Hematopoietic multipotent progenitor cell treated with erythropoietin and hydrocortisone succinate and interleukin-3 and kit ligand, for 15 days (in vitro differentiated cells): Measurements from ENCODE around the gene CYP11A1.
"Not testable (repeated sequence)": the region's sequence is repeated elsewhere in the genome, so short reads cannot be mapped to it uniquely, and the experiment has no call there.

ENCODE experiments used
- DNase-seq: peaks from one replicate; pipeline ENCODE4 v3.0.0-alpha.2; 2015; ENCODE audit warnings: low spot score

CYP11A1 gene

GRCh38 chr15:74374648-74375302 is 7.3 kb upstream of the CYP11A1 start:
- no peak for DNase-seq

GRCh38 chr15:74373731-74374647 is 6.5 kb upstream of the CYP11A1 start:
- DNase-seq, result peak; percentile 91

GRCh38 chr15:74373056-74373650 is 5.7 kb upstream of the CYP11A1 start:
- DNase-seq, result no peak

- DNase-seq, result no peak
Observed at GRCh38 chr15:74370471-74370870, 3.0 kb upstream of the CYP11A1 start.

GRCh38 chr15:74369756-74370155 is 2.3 kb upstream of the CYP11A1 start:
- no peak for DNase-seq

GRCh38 chr15:74369084-74369745 is 1.8 kb upstream of the CYP11A1 start:
- DNase-seq, result no peak

- no peak for DNase-seq
Observed at GRCh38 chr15:74368121-74368520, 675 bp upstream of the CYP11A1 start.

- DNase-seq, result no peak
Observed at GRCh38 chr15:74365598-74366445, 1.6 kb downstream of the CYP11A1 start.

GRCh38 chr15:74364936-74365597 is 2.4 kb downstream of the CYP11A1 start:
- DNase-seq, result no peak

GRCh38 chr15:74362482-74362881 is 5.0 kb downstream of the CYP11A1 start:
- no peak for DNase-seq

- DNase-seq, result not testable (repeated sequence)
Observed at GRCh38 chr15:74360855-74361254, 6.6 kb downstream of the CYP11A1 start.

GRCh38 chr15:74359376-74359775 is 8.1 kb downstream of the CYP11A1 start:
- DNase-seq, result not testable (repeated sequence)

GRCh38 chr15:74357514-74357913 is 9.9 kb downstream of the CYP11A1 start:
- not testable (repeated sequence) for DNase-seq

GRCh38 chr15:74356050-74356449 is 11.4 kb downstream of the CYP11A1 start:
- DNase-seq, result not testable (repeated sequence)

GRCh38 chr15:74353992-74354391 is 13.5 kb downstream of the CYP11A1 start:
- DNase-seq, result not testable (repeated sequence)

GRCh38 chr15:74352393-74352910 is 15.0 kb downstream of the CYP11A1 start:
- DNase-seq, result no peak

GRCh38 chr15:74351670-74352069 is 15.8 kb downstream of the CYP11A1 start:
- no peak for DNase-seq

GRCh38 chr15:74350295-74351275 is 16.9 kb downstream of the CYP11A1 start:
- no peak for DNase-seq

GRCh38 chr15:74349241-74349778 is 18.1 kb downstream of the CYP11A1 start:
- DNase-seq, result no peak
